ENCODE results near the gene IRF2.

IRF2 gene

GRCh38 chr4:184474263-184475095, at the start of gene IRF2:
IRF2 (minus strand) TSS chr4:184474550; CDS start chr4:184429064, 45,486 bp downstream.
- peak; percentile 87 to 95 for DNase-seq (ENCODE audit: low read depth in 1 of 2, low spot score in 1 of 2)

- no peak for DNase-seq (ENCODE audit: low read depth in 1 of 2, low spot score in 1 of 2)
These were observed 41.3 kb upstream of the IRF2 start for GRCh38 chr4:184515606-184516005.

GRCh38 chr4:184514121-184514988, 40.0 kb upstream of the IRF2 start:
- peak in 1 of 2 donors; percentile 38 for DNase-seq (ENCODE audit: low read depth in 1 of 2, low spot score in 1 of 2)

- DNase-seq (ENCODE audit: low read depth in 1 of 2, low spot score in 1 of 2), result no peak
These were observed 39.4 kb upstream of the IRF2 start for GRCh38 chr4:184513802-184514120.

- no peak for DNase-seq (ENCODE audit: low read depth in 1 of 2, low spot score in 1 of 2)
These were observed 36.8 kb upstream of the IRF2 start for GRCh38 chr4:184511156-184511555.

GRCh38 chr4:184510401-184510800, 36.1 kb upstream of the IRF2 start:
- no peak for DNase-seq (ENCODE audit: low read depth in 1 of 2, low spot score in 1 of 2)

- DNase-seq (ENCODE audit: low read depth in 1 of 2, low spot score in 1 of 2), result no peak
These were observed 32.3 kb upstream of the IRF2 start for GRCh38 chr4:184506527-184507121.

- DNase-seq (ENCODE audit: low read depth in 1 of 2, low spot score in 1 of 2), result no peak
These were observed 30.0 kb upstream of the IRF2 start for GRCh38 chr4:184504385-184504784.

- no peak for DNase-seq (ENCODE audit: low read depth in 1 of 2, low spot score in 1 of 2)
These were observed 29.5 kb upstream of the IRF2 start for GRCh38 chr4:184503869-184504300.

GRCh38 chr4:184500748-184501589, 26.6 kb upstream of the IRF2 start:
- no peak for DNase-seq (ENCODE audit: low read depth in 1 of 2, low spot score in 1 of 2)

- DNase-seq (ENCODE audit: low read depth in 1 of 2, low spot score in 1 of 2), result no peak
These were observed 25.6 kb upstream of the IRF2 start for GRCh38 chr4:184499996-184500395.

GRCh38 chr4:184498598-184498997, 24.2 kb upstream of the IRF2 start:
- DNase-seq (ENCODE audit: low read depth in 1 of 2, low spot score in 1 of 2), result no peak

- DNase-seq (ENCODE audit: low read depth in 1 of 2, low spot score in 1 of 2), result no peak
These were observed 15.4 kb upstream of the IRF2 start for GRCh38 chr4:184489771-184490170.

GRCh38 chr4:184487503-184487902, 13.2 kb upstream of the IRF2 start:
- no peak for DNase-seq (ENCODE audit: low read depth in 1 of 2, low spot score in 1 of 2)

- DNase-seq (ENCODE audit: low read depth in 1 of 2, low spot score in 1 of 2), result no peak
These were observed 10.9 kb upstream of the IRF2 start for GRCh38 chr4:184485279-184485678.

GRCh38 chr4:184481544-184481943, 7.2 kb upstream of the IRF2 start:
- DNase-seq (ENCODE audit: low read depth in 1 of 2, low spot score in 1 of 2), result no peak

- no peak for DNase-seq (ENCODE audit: low read depth in 1 of 2, low spot score in 1 of 2)
These were observed 5.2 kb upstream of the IRF2 start for GRCh38 chr4:184479516-184479950.

- no peak for DNase-seq (ENCODE audit: low read depth in 1 of 2, low spot score in 1 of 2)
These were observed 3.0 kb upstream of the IRF2 start for GRCh38 chr4:184477201-184477999.

- DNase-seq (ENCODE audit: low read depth in 1 of 2, low spot score in 1 of 2), result peak in 1 of 2 donors; percentile 5
These were observed 2.3 kb upstream of the IRF2 start for GRCh38 chr4:184476695-184477094.

- DNase-seq (ENCODE audit: low read depth in 1 of 2, low spot score in 1 of 2), result no peak
These were observed 1.1 kb upstream of the IRF2 start for GRCh38 chr4:184475498-184475897.
